Putamen (tissue), 1 donor: Measurements from ENCODE around the gene SETX.

Source experiments
- DNase-seq: peaks from one replicate; pipeline ENCODE4 v3.0.0-alpha.2; 2016; ENCODE audit warnings: low spot score

SETX gene

GRCh38 chr9:132214027-132214622, 140.7 kb downstream of the SETX start:
- peak; percentile 80 for DNase-seq

- DNase-seq = no peak
Observed at GRCh38 chr9:132211570-132211969, 143.2 kb downstream of the SETX start.
